Neural cell (in vitro differentiated cells): ENCODE data around the gene INTS11. TPM values are rescaled to one million over a fixed set of nuclear protein-coding genes. Genes with fewer than 3 reads are reported as not detected.

Source experiments
- H2AFZ ChIP-seq: fragments of 200-600, 300-800 bp; sonication (generic), shearing (Covaris generic); 2 replicates; pipeline ENCODE4 v1.6.0; 2014; ENCODE audit warnings: low read depth, mild to moderate bottlenecking, antibody characterized with exemption, low read length, moderate library complexity
- H3F3A ChIP-seq: fragments of 200-600 bp; shearing (Covaris generic); 2 replicates; pipeline ENCODE4 v1.6.1; 2016; ENCODE audit warnings: mild to moderate bottlenecking, moderate library complexity, mixed read lengths, antibody characterized with exemption, low read length; ENCODE audit not compliant: insufficient read depth, poor library complexity, severe bottlenecking
- H3K27ac ChIP-seq: fragments of 200-600, 300-800 bp; sonication (generic), shearing (Covaris generic); 2 replicates; pipeline ENCODE4 v1.5.1; 2014; ENCODE audit warnings: mild to moderate bottlenecking, low read length, moderate library complexity
- H3K27me3 ChIP-seq: fragments of 300-800, 200-600 bp; sonication (generic), shearing (Covaris generic); 2 replicates; pipeline ENCODE4 v1.6.0; 2014; ENCODE audit warnings: mild to moderate bottlenecking, low read depth, low read length, moderate library complexity; ENCODE audit not compliant: insufficient read depth
- H3K36me3 ChIP-seq: fragments of 300-800, 200-600 bp; sonication (generic), shearing (Covaris generic); 2 replicates; pipeline ENCODE4 v1.5.1; 2014; ENCODE audit warnings: mild to moderate bottlenecking, antibody characterized with exemption, low read length, moderate library complexity; ENCODE audit not compliant: insufficient read depth
- H3K4me2 ChIP-seq: fragments of 300-800, 200-600 bp; sonication (generic), shearing (Covaris generic); 2 replicates; pipeline ENCODE4 v1.6.0; 2014; ENCODE audit warnings: mild to moderate bottlenecking, low read length
- H3K4me3 ChIP-seq: fragments of 300-800, 200-600 bp; sonication (generic), shearing (Covaris generic); 2 replicates; pipeline ENCODE4 v1.5.1; 2014; ENCODE audit warnings: mild to moderate bottlenecking, low read length, moderate library complexity
- H3K79me2 ChIP-seq: fragments of 200-600 bp; shearing (Covaris generic); replicated peaks from 2 replicates; pipeline ENCODE4 v1.6.0; 2014; ENCODE audit warnings: mild to moderate bottlenecking, low read length, moderate library complexity; ENCODE audit not compliant: insufficient read depth
- H3K9ac ChIP-seq: fragments of 300-800, 200-600 bp; sonication (generic), shearing (Covaris generic); 2 replicates; pipeline ENCODE4 v1.6.1; 2016; ENCODE audit warnings: mild to moderate bottlenecking, low read length, mixed read lengths
- H3K9me2 ChIP-seq: fragments of 200-600 bp; shearing (Covaris generic); 2 replicates; pipeline ENCODE4 v1.6.1; 2016; ENCODE audit warnings: mild to moderate bottlenecking, low read length, mixed read lengths; ENCODE audit not compliant: insufficient read depth
- H3K9me3 ChIP-seq: fragments of 200-600, 300-800 bp; sonication (generic), shearing (Covaris generic); 2 replicates; pipeline ENCODE4 v1.6.1; 2016; ENCODE audit warnings: mild to moderate bottlenecking, mixed run types, low read length, moderate library complexity, mixed read lengths
- H4K20me1 ChIP-seq: fragments of 200-600 bp; shearing (Covaris generic); 2 replicates; pipeline ENCODE4 v1.6.1; 2016; ENCODE audit warnings: mild to moderate bottlenecking, mixed run types; ENCODE audit not compliant: insufficient read depth
- EP300 ChIP-seq: fragments of 450-650 bp; conservative IDR thresholded peaks from 2 replicates; pipeline ENCODE4 v1.6.1; 2014; ENCODE audit warnings: antibody characterized with exemption, mild to moderate bottlenecking, moderate library complexity; ENCODE audit not compliant: poor library complexity, severe bottlenecking
- EZH2 ChIP-seq: fragments of 200-600, 300-800 bp; shearing (Covaris generic), sonication (generic); IDR thresholded peaks from 2 replicates; pipeline ENCODE4 v1.6.1; 2014; ENCODE audit warnings: antibody characterized with exemption, low read length, borderline replicate concordance, mild to moderate bottlenecking; ENCODE audit not compliant: insufficient read depth, poor library complexity, severe bottlenecking
- MXI1 ChIP-seq: fragments of 450-650 bp; conservative IDR thresholded peaks from 2 replicates; pipeline ENCODE4 v1.6.1; 2014; ENCODE audit warnings: antibody characterized with exemption, mild to moderate bottlenecking; ENCODE audit not compliant: poor library complexity, severe bottlenecking
- POLR2AphosphoS5 ChIP-seq: IDR thresholded peaks from 2 replicates; pipeline ENCODE4 v1.6.1; 2012
- RAD21 ChIP-seq: fragments of 450-650 bp; conservative IDR thresholded peaks from 2 replicates; pipeline ENCODE4 v1.6.1; 2014; ENCODE audit warnings: antibody characterized with exemption, mild to moderate bottlenecking, moderate library complexity
- SMC3 ChIP-seq: fragments of 450-650 bp; conservative IDR thresholded peaks from 2 replicates; pipeline ENCODE4 v1.6.1; 2014; ENCODE audit warnings: antibody characterized with exemption, mild to moderate bottlenecking, moderate library complexity; ENCODE audit not compliant: poor library complexity
- TAF1 ChIP-seq: IDR thresholded peaks from 2 replicates; pipeline ENCODE4 v1.6.1; 2012; ENCODE audit warnings: low read depth
- polyA plus RNA-seq: library from polyadenylated mRNA; depleted of rRNA; stranded (reverse); fragments of >200 nt; gene quantifications from 2 replicates; pipeline ENCODE4 v1.2.3, GENCODE V29; 2014
- TF ChIP-seq, protein P1 (sequence below): fragments of 450-650 bp; IDR thresholded peaks from 2 replicates; pipeline ENCODE4 v1.5.1; 2014; ENCODE audit warnings: antibody characterized with exemption, mild to moderate bottlenecking, moderate library complexity; ENCODE audit not compliant: poor library complexity, severe bottlenecking
- TF ChIP-seq, protein P2 (sequence below): IDR thresholded peaks from 2 replicates; pipeline ENCODE4 v1.6.1; 2012; ENCODE audit warnings: borderline replicate concordance

The INTS11 gene
- polyA plus RNA-seq, 1 donor from 2014 or later: 131 TPM

DNA sequence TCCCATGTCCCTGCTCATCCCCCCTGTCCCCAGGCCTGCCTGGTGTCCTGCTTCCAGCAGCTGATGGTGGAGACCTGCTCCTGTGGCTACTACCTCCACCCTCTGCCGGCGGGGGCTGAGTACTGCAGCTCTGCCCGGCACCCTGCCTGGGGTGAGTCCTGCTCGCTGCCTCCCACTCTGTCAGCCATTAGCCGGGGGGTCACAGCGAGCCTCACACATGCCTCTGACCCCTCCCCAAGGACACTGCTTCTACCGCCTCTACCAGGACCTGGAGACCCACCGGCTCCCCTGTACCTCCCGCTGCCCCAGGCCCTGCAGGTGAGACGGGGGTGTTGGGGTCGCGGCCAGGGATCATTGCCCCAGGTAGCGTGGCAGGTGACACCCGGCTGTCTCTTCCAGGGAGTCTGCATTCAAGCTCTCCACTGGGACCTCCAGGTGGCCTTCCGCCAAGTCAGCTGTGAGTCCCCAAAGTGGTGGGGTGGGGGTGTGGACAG is 34.2 kb downstream of the INTS11 start:
- H3K9me2 ChIP-seq: no peaks in the 10 kb centered on the region
- H3K27ac ChIP-seq: no peak overlapping the region
- no peak overlapping the region for H2AFZ ChIP-seq
- no peaks in the 10 kb centered on the region for H3K79me2 ChIP-seq
- no peaks in the 10 kb centered on the region for H4K20me1 ChIP-seq
- no peaks in the 10 kb centered on the region for H3K36me3 ChIP-seq
- H3K27me3 ChIP-seq: no peaks in the 10 kb centered on the region
- no peak overlapping the region for H3K4me2 ChIP-seq
- TF ChIP-seq SMC3 (peak; percentile 40), MXI1 (no peak), EZH2 (no peak), EP300 (no peak), POLR2AphosphoS5 (no peak), RAD21 (peak; percentile 20), TAF1 (no peak)
- TF ChIP-seq, protein P1, sequence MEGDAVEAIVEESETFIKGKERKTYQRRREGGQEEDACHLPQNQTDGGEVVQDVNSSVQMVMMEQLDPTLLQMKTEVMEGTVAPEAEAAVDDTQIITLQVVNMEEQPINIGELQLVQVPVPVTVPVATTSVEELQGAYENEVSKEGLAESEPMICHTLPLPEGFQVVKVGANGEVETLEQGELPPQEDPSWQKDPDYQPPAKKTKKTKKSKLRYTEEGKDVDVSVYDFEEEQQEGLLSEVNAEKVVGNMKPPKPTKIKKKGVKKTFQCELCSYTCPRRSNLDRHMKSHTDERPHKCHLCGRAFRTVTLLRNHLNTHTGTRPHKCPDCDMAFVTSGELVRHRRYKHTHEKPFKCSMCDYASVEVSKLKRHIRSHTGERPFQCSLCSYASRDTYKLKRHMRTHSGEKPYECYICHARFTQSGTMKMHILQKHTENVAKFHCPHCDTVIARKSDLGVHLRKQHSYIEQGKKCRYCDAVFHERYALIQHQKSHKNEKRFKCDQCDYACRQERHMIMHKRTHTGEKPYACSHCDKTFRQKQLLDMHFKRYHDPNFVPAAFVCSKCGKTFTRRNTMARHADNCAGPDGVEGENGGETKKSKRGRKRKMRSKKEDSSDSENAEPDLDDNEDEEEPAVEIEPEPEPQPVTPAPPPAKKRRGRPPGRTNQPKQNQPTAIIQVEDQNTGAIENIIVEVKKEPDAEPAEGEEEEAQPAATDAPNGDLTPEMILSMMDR: peak; percentile 54
- TF ChIP-seq, protein P2, sequence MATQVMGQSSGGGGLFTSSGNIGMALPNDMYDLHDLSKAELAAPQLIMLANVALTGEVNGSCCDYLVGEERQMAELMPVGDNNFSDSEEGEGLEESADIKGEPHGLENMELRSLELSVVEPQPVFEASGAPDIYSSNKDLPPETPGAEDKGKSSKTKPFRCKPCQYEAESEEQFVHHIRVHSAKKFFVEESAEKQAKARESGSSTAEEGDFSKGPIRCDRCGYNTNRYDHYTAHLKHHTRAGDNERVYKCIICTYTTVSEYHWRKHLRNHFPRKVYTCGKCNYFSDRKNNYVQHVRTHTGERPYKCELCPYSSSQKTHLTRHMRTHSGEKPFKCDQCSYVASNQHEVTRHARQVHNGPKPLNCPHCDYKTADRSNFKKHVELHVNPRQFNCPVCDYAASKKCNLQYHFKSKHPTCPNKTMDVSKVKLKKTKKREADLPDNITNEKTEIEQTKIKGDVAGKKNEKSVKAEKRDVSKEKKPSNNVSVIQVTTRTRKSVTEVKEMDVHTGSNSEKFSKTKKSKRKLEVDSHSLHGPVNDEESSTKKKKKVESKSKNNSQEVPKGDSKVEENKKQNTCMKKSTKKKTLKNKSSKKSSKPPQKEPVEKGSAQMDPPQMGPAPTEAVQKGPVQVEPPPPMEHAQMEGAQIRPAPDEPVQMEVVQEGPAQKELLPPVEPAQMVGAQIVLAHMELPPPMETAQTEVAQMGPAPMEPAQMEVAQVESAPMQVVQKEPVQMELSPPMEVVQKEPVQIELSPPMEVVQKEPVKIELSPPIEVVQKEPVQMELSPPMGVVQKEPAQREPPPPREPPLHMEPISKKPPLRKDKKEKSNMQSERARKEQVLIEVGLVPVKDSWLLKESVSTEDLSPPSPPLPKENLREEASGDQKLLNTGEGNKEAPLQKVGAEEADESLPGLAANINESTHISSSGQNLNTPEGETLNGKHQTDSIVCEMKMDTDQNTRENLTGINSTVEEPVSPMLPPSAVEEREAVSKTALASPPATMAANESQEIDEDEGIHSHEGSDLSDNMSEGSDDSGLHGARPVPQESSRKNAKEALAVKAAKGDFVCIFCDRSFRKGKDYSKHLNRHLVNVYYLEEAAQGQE: no peak
- H3K9ac ChIP-seq: no peak overlapping the region
- H3K4me3 ChIP-seq: no peak overlapping the region
- no peaks in the 10 kb centered on the region for H3F3A ChIP-seq
- H3K9me3 ChIP-seq: no peaks in the 10 kb centered on the region

DNA sequence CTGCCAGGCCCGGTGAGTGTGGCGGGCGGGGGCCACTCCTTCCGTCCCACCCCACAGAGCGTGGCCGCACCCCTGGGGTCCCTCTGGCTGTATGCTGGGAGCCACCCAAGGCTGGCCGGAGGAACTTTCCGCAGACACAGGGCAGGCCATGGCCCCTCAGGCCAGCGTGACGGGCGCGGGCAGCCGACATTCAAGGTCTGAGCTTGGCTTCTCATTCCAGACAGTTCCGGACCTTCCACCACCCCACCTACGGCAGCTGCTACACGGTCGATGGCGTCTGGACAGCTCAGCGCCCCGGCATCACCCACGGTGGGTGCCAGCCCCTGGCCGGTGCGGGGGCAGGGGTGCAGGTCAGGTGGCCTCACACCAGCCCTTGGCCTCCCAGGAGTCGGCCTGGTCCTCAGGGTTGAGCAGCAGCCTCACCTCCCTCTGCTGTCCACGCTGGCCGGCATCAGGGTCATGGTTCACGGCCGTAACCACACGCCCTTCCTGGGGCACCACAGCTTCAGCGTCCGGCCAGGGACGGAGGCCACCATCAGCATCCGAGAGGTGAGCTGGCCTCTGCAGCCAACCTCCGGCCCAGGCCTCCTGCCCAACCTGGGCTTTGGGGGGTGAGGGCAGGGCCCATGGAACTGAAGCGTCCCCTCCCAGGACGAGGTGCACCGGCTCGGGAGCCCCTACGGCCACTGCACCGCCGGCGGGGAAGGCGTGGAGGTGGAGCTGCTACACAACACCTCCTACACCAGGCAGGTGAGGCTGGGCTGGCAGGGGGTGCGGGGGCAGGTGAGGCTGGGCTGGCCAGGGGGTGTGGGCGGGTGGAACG is 37.0 kb downstream of the INTS11 start:
- H3K9ac ChIP-seq: no peak overlapping the region
- no peaks in the 10 kb centered on the region for H3K9me3 ChIP-seq
- H4K20me1 ChIP-seq: no peaks in the 10 kb centered on the region
- H3K4me2 ChIP-seq: no peak overlapping the region
- H3F3A ChIP-seq: no peaks in the 10 kb centered on the region
- no peak overlapping the region for H3K4me3 ChIP-seq
- H3K9me2 ChIP-seq: no peaks in the 10 kb centered on the region
- H3K27ac ChIP-seq: no peak overlapping the region
- no peak overlapping the region for H2AFZ ChIP-seq
- no peaks in the 10 kb centered on the region for H3K36me3 ChIP-seq
- TF ChIP-seq MXI1 (no peak), SMC3 (no peak), EP300 (no peak), POLR2AphosphoS5 (no peak), RAD21 (no peak), TAF1 (no peak), EZH2 (no peak)
- TF ChIP-seq, protein P2: no peak
- TF ChIP-seq, protein P1: no peak
- H3K79me2 ChIP-seq: no peaks in the 10 kb centered on the region
- no peaks in the 10 kb centered on the region for H3K27me3 ChIP-seq
